ENCODE data around the gene ARHGAP12. TPM values are rescaled to one million over a fixed set of nuclear protein-coding genes. Genes with fewer than 3 reads are reported as not detected.
A peak's percentile ranks its signal among the peaks of the same experiment; 100 is the strongest.
"Not testable (repeated sequence)": the region's sequence is repeated elsewhere in the genome, so short reads cannot be mapped to it uniquely, and the experiment has no call there.

ARHGAP12 gene
- total RNA-seq, 2 donors from 2014 or later: 5.2 to 5.6 TPM

DNA sequence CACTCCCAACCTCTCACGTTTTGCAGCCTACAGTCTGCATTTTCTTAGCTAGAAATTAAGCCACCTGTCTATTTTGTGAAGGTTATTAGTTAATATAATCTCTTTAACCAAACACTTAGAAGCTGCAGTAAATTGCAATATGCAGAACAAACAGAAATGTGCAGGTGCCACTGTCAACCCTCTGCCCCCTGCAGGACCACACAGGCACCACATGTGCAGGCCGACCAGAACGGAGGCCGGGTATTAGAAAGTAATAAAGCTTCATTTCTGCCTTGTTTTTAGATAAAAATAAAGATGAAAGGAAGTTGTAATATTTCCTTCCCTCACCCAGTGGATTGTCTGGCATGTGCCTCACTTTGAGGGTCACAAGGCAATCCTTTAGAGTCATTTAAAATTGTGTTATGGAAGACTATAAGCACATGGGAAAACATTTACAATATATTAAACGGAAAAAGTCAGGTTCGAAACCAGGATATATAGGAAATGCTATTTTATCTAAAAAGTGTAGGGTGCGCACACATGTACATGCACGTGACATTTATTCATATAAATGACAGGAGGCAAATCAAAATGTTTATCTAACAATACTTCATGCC, 158.2 kb downstream of the ARHGAP12 start:
- no peaks in the 10 kb centered on the region for H3K36me3 Mint-ChIP-seq (ENCODE audit: insufficient read depth in 2 of 2)
- H3K27me3 Mint-ChIP-seq (ENCODE audit: low read depth): no peaks in the 10 kb centered on the region
- no peaks in the 10 kb centered on the region for H3K9me3 Mint-ChIP-seq
- H3K4me1 Mint-ChIP-seq (ENCODE audit: low read depth): peaks cover 24% of the 10 kb centered on the region
- DNase-seq (peak; percentile 52 to 57), ATAC-seq (replicated peaks in 1 of 2) (peak; percentile 70 to 74)
- H3K4me3 Mint-ChIP-seq: no peak overlapping the region
- H3K27ac Mint-ChIP-seq: no peak overlapping the region

- no peak overlapping the region for H3K4me3 Mint-ChIP-seq
- no peaks in the 10 kb centered on the region for H3K36me3 Mint-ChIP-seq (ENCODE audit: insufficient read depth in 2 of 2)
- no peaks in the 10 kb centered on the region for H3K9me3 Mint-ChIP-seq
- peak overlapping the region; percentile 59 for H3K27ac Mint-ChIP-seq
- DNase-seq: no peak
- peak in 1 of 2 donors; percentile 32 for ATAC-seq (replicated peaks in 1 of 2)
- H3K27me3 Mint-ChIP-seq (ENCODE audit: low read depth): no peaks in the 10 kb centered on the region
- peaks cover 24% of the 10 kb centered on the region for H3K4me1 Mint-ChIP-seq (ENCODE audit: low read depth)
Observed at GRCh38 chr10:31769564-31769963, 159.1 kb downstream of the ARHGAP12 start.

DNA sequence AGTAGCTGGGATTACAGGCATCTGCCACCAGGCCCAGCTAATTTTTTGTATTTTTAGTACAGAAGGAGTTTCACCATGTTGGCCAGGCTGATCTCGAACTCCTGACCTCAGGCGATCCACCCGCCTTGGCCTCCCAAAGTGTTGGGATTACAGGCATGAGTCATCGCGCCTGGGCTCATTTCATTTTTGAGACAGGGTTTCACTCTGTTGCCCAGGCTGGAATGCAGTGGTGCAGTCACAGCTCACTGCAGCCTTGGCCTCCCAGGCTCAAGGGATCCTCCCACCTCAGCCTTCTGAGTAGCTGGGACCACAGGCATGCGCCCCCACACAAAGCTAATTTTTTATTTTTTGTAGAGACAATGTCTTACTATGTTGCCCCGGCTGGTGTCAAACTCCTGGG, 159.7 kb downstream of the ARHGAP12 start:
- not testable (repeated sequence) for DNase-seq; ATAC-seq (replicated peaks in 1 of 2); H3K27ac Mint-ChIP-seq; H3K36me3 Mint-ChIP-seq (ENCODE audit: insufficient read depth in 2 of 2); H3K9me3 Mint-ChIP-seq; H3K27me3 Mint-ChIP-seq (ENCODE audit: low read depth); H3K4me3 Mint-ChIP-seq
- H3K4me1 Mint-ChIP-seq (ENCODE audit: low read depth): peaks cover 24% of the 10 kb centered on the region

- Mint-ChIP-seq H3K4me1 (ENCODE audit: low read depth) (peaks cover 24% of the 10 kb centered on the region), H3K36me3 (ENCODE audit: insufficient read depth in 2 of 2) (no peaks in the 10 kb centered on the region), H3K4me3 (no peak overlapping the region), H3K9me3 (no peaks in the 10 kb centered on the region), H3K27me3 (ENCODE audit: low read depth) (no peaks in the 10 kb centered on the region), H3K27ac (no peak overlapping the region)
- DNase-seq: no peak
- ATAC-seq (replicated peaks in 1 of 2): no peak
Observed at GRCh38 chr10:31768467-31768866, 160.2 kb downstream of the ARHGAP12 start.

- ATAC-seq (replicated peaks in 1 of 2) (no peak), DNase-seq (no peak)
- H3K36me3 Mint-ChIP-seq (ENCODE audit: insufficient read depth in 2 of 2): no peaks in the 10 kb centered on the region
- H3K27me3 Mint-ChIP-seq (ENCODE audit: low read depth): no peaks in the 10 kb centered on the region
- H3K9me3 Mint-ChIP-seq: no peaks in the 10 kb centered on the region
- H3K4me3 Mint-ChIP-seq: no peak overlapping the region
- H3K4me1 Mint-ChIP-seq (ENCODE audit: low read depth): peaks cover 34% of the 10 kb centered on the region
- no peak overlapping the region for H3K27ac Mint-ChIP-seq
Observed at GRCh38 chr10:31765541-31765940, 163.1 kb downstream of the ARHGAP12 start.

DNA sequence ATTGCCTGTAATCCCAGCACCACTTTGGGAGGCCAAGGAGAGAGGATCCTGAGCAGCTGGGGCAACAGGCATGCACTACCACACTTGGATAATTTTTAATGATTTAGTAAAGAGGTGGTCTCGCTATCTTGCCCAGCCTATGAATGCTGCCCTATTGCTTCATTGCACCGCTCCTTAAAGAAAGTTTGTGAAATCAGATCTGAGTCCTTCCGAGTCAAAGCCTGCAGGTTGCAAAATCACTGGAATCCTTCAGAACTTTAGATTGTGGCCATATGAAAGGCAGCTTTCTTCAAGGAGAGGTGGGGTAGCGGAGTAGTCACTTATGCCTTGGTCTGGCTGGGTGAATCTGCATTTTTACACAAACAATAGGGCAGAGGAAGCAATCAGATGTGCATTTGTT, 166.3 kb downstream of the ARHGAP12 start:
- no peak overlapping the region for H3K4me3 Mint-ChIP-seq
- no peaks in the 10 kb centered on the region for H3K9me3 Mint-ChIP-seq
- H3K27me3 Mint-ChIP-seq (ENCODE audit: low read depth): no peaks in the 10 kb centered on the region
- H3K4me1 Mint-ChIP-seq (ENCODE audit: low read depth): peaks cover 31% of the 10 kb centered on the region
- no peak overlapping the region for H3K27ac Mint-ChIP-seq
- peaks cover 3% of the 10 kb centered on the region in 2 donors for H3K36me3 Mint-ChIP-seq (ENCODE audit: insufficient read depth in 2 of 2)
- DNase-seq (no peak), ATAC-seq (replicated peaks in 1 of 2) (no peak)

DNA sequence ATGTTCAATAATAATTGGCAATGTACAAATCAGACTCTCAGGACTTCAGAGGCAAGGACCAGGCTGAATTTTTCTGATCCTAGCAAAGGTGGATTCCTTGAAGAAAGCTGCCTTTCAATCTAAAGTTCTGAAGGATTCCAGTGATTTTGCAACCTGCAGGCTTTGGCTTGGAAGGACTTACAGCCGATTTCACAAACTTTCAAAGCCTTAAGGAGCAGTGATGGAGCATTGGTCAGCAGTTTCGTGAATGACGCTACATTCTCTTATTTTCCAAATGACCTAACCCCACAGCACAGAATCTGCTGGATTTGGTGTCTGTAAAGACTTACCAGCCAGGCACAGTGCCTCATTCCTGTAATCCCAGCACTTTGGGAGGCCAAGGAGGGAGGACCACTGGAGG, 167.5 kb downstream of the ARHGAP12 start:
- no peak for ATAC-seq (replicated peaks in 1 of 2)

GRCh38 chr10:31760674-31761081, 168.0 kb downstream of the ARHGAP12 start:
- Mint-ChIP-seq H3K27ac (peak overlapping the region; percentile 4), H3K9me3 (no peaks in the 10 kb centered on the region), H3K36me3 (ENCODE audit: insufficient read depth in 2 of 2) (peaks cover 3% of the 10 kb centered on the region in 2 donors), H3K27me3 (ENCODE audit: low read depth) (no peaks in the 10 kb centered on the region), H3K4me1 (ENCODE audit: low read depth) (peaks cover 35% of the 10 kb centered on the region), H3K4me3 (peak overlapping the region; percentile 77 to 97)
- ATAC-seq (replicated peaks in 1 of 2): no peak
- DNase-seq: no peak

More for the DNA sequence above, 167.5 kb downstream of the ARHGAP12 start:
- H3K27ac Mint-ChIP-seq: no peak overlapping the region
- H3K36me3 Mint-ChIP-seq (ENCODE audit: insufficient read depth in 2 of 2): peaks cover 3% of the 10 kb centered on the region in 2 donors
- DNase-seq: no peak
- H3K27me3 Mint-ChIP-seq (ENCODE audit: low read depth): no peaks in the 10 kb centered on the region
- H3K4me3 Mint-ChIP-seq: peak overlapping the region; percentile 77 to 97
- H3K9me3 Mint-ChIP-seq: no peaks in the 10 kb centered on the region
- peaks cover 35% of the 10 kb centered on the region for H3K4me1 Mint-ChIP-seq (ENCODE audit: low read depth)

DNA sequence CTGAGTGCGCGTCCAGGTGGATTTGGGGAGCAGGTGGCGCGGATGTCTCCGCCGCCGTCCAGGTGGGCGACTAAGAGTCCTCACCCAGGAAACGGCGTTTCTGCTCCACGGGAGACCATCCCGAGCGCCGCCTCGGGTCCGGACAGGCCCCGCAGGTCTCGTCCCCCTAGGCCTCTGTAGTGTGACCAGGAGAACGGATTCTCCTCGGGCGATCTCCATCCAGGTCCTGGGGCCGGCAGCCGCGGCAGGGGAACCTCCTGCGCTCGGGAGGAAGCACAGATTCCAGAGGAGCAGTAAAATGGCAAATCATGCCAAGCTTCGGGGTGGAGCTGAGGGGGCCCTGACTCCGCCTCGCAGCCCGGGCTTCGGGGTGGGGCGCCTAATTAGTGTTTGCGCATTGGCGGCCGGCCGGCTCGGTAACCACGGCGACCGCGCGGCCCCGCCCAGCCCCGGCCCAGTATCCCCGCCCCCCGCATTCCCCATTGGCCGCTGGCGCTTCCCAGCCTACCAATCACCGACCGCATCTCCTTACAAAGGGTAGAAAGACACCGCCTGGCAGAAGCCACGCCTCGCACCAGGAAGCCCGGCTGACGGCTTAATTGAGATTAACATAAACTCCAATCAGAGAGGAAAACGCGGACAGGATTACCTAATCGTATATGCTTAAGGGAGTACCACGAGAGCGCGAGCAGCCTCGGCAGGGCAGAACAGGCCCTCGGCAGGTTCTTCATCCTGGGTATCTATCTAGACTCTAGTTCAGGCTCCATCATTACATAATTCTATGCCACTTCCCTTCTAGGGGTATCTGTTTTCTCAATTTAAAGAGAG, 168.6 kb downstream of the ARHGAP12 start:
- Mint-ChIP-seq H3K27ac (peak overlapping the region; percentile 38), H3K27me3 (ENCODE audit: low read depth) (no peaks in the 10 kb centered on the region), H3K36me3 (ENCODE audit: insufficient read depth in 2 of 2) (peaks cover 3% of the 10 kb centered on the region in 2 donors), H3K4me1 (ENCODE audit: low read depth) (peaks cover 35% of the 10 kb centered on the region), H3K9me3 (no peaks in the 10 kb centered on the region), H3K4me3 (peak overlapping the region; percentile 77 to 97)
- ATAC-seq (replicated peaks in 1 of 2) (peak; percentile 94 to 96), DNase-seq (peak; percentile 93 to 94)

- no peaks in the 10 kb centered on the region for H3K9me3 Mint-ChIP-seq
- DNase-seq: peak; percentile 67 to 71
- H3K4me1 Mint-ChIP-seq (ENCODE audit: low read depth): peaks cover 35% of the 10 kb centered on the region
- H3K27me3 Mint-ChIP-seq (ENCODE audit: low read depth): no peaks in the 10 kb centered on the region
- peak; percentile 23 to 35 for ATAC-seq (replicated peaks in 1 of 2)
- peak overlapping the region; percentile 74 for H3K27ac Mint-ChIP-seq
- H3K36me3 Mint-ChIP-seq (ENCODE audit: insufficient read depth in 2 of 2): peaks cover 3% of the 10 kb centered on the region in 2 donors
- peak overlapping the region; percentile 77 to 97 for H3K4me3 Mint-ChIP-seq
Observed at GRCh38 chr10:31759124-31759798, 169.4 kb downstream of the ARHGAP12 start.

GRCh38 chr10:31758495-31758894, 170.1 kb downstream of the ARHGAP12 start:
- Mint-ChIP-seq H3K36me3 (ENCODE audit: insufficient read depth in 2 of 2) (peaks cover 3% of the 10 kb centered on the region in 2 donors), H3K27me3 (ENCODE audit: low read depth) (no peaks in the 10 kb centered on the region), H3K27ac (no peak overlapping the region), H3K4me3 (peak overlapping the region in 1 of 2 donors; percentile 45), H3K4me1 (ENCODE audit: low read depth) (peaks cover 35% of the 10 kb centered on the region), H3K9me3 (no peaks in the 10 kb centered on the region)
- DNase-seq: no peak
- ATAC-seq (replicated peaks in 1 of 2): no peak

DNA sequence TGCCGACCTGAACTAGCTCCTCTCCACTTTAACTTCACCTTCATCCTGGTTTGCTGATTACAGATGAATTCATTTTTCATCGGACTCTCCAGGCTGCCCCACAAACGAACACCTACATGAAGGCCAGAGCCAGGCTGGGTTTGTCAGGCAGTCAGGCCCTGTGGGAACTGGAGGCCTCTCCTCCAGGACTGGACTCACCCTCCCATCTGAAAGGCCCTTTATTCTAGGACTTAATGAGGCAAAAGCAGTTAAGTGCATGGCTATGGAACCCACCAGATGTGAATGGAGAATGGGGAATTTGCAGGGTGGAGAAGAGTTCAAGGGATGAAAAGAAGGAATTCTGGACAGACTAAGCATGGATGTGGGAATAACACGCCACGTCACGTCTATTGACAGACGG, 170.8 kb downstream of the ARHGAP12 start:
- DNase-seq (no peak), ATAC-seq (replicated peaks in 1 of 2) (no peak)
- Mint-ChIP-seq H3K4me1 (ENCODE audit: low read depth) (peaks cover 35% of the 10 kb centered on the region), H3K27ac (no peak overlapping the region), H3K27me3 (ENCODE audit: low read depth) (no peaks in the 10 kb centered on the region), H3K9me3 (no peaks in the 10 kb centered on the region), H3K36me3 (ENCODE audit: insufficient read depth in 2 of 2) (peaks cover 3% of the 10 kb centered on the region in 2 donors), H3K4me3 (no peak overlapping the region)

- Mint-ChIP-seq H3K36me3 (ENCODE audit: insufficient read depth in 2 of 2) (peaks cover 3% of the 10 kb centered on the region in 2 donors), H3K9me3 (no peaks in the 10 kb centered on the region), H3K4me3 (no peak overlapping the region), H3K27ac (no peak overlapping the region), H3K27me3 (ENCODE audit: low read depth) (no peaks in the 10 kb centered on the region), H3K4me1 (ENCODE audit: low read depth) (peaks cover 35% of the 10 kb centered on the region)
- ATAC-seq (replicated peaks in 1 of 2) (no peak), DNase-seq (no peak)
Observed at GRCh38 chr10:31757386-31757791, 171.2 kb downstream of the ARHGAP12 start.
